NCI-H526 (cell line): ENCODE results near the gene SDK2.
A peak's percentile ranks its signal among the peaks of the same experiment; 100 is the strongest.

ENCODE experiments used
- DNase-seq, 2 experiments: peaks; one replicate each; lab custom pipeline; 2025; lab: John Stamatoyannopoulos, UW

SDK2 gene

DNA sequence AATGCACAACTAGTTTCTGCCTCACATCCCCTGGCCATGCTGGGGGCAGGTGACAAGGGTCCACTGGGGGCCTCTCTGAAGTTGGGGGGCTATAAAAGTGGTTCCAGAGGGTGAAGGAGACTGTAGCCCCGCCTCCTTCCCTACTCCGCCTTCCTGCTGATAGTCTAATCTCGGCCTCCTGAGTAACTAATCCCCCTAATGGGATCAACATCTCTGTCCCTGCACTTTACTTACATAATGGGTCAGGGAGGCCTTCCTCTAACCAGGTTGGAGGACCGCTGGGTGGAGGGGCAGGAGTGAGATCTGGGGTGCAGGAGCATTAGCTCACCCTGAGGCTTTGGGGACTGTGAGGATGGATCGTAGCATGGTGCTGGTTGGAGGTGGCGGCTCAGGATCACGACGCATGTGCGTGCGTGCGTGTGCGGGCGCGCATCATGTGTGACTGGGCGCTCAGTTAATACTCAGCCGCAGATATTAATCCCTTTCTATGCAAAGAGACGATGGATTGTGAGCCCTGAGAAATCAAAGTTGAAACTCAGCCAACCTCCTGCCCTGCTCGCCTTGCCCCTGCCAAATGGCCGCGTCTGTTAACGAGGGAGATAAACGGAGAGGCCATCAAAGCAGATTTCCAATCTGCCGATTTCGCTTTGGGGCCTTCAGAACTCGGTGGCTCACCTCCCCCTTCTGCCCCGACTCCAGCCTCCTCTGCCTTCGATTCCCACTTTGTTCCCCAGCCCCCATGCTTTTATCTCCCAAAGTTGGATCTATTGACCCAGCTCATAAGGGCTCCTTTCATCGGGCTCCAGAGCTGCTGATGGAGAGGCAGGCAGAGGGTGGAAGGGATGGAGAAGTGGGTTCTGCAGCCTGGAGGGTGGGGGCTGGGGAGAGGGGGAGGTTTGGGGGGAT is 107.3 kb downstream of the SDK2 start:
- DNase-seq: no peak

DNA sequence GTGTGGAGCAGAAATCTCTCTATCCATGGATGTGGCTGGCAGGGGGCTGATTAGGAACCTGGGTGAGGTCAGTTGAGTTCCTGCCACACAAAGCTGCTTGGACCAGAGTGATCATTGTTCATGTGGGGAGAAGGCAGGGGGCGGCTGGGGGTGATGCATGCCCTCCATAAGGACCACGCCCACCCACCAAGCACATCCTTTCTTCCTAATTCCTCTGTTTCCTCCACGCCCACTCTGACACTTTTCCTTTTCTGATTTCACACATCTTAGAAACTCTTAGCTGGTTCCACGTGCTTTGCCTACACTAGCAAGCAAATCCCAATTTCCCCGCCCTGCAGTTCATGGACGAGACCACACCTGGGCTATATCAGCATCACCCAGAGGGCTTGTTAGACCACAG is 108.5 kb downstream of the SDK2 start:
- no peak for DNase-seq

DNA sequence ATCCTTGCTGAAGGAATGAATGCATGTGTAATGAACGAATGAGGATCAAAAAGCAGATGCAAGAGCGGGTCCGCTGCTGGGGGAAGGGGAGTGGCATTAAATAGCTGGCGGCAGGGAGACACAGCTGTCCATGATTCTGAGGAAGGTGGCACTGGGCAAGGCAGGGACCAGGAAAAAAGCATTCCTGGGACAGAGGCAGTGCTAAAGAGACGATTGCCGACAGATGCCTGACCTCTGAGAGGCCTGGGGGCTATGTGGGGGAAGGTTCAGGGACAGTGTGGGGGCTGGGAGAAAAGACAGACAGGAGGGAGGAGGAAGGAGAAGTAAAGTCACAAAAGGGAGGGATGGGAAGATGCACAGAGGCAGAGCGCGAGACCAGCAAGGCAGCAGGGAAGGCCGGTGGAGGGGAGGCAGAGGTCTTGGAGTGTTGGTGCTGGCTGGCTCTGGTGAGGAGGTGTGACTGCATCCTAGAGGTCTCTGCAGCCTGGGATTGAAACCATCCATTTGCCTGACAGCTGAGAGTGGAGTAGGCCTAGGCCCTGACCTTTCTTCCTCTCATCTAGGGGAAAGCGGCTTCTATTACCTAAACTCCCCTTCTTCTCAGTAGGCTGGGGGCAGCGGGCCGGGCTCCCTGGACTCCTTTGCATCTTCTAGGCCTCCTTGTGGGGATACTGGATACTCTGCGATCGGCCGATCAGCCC is 109.9 kb downstream of the SDK2 start:
- no peak for DNase-seq

GRCh38 chr17:73533781-73534180 is 110.5 kb downstream of the SDK2 start:
- DNase-seq: no peak

- no peak for DNase-seq
Measured at GRCh38 chr17:73533127-73533526, 111.1 kb downstream of the SDK2 start.

- no peak for DNase-seq
Measured at GRCh38 chr17:73532421-73532901, 111.8 kb downstream of the SDK2 start.

- DNase-seq: no peak
Measured at GRCh38 chr17:73531158-73531557, 113.1 kb downstream of the SDK2 start.

GRCh38 chr17:73528679-73529078 is 115.6 kb downstream of the SDK2 start:
- no peak for DNase-seq

DNA sequence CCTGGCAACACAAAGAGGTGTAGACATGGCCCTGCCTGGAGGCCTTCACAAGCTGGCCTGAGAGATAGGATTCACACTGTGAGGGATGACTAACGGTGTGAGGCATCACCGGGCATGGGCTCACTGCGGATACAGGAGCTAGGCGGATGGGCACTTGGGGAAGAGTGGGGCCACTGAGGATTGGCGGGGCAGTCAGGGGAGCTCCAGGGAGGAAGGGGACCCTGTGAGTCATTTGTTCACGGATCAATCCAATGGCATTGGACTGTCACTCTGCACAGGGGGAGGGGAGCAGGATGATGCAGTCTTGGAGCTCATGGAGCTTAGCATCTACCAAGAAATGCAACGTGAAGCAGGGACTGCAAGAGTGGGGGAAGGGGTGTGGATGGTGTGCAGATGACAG is 117.3 kb downstream of the SDK2 start:
- no peak for DNase-seq

DNA sequence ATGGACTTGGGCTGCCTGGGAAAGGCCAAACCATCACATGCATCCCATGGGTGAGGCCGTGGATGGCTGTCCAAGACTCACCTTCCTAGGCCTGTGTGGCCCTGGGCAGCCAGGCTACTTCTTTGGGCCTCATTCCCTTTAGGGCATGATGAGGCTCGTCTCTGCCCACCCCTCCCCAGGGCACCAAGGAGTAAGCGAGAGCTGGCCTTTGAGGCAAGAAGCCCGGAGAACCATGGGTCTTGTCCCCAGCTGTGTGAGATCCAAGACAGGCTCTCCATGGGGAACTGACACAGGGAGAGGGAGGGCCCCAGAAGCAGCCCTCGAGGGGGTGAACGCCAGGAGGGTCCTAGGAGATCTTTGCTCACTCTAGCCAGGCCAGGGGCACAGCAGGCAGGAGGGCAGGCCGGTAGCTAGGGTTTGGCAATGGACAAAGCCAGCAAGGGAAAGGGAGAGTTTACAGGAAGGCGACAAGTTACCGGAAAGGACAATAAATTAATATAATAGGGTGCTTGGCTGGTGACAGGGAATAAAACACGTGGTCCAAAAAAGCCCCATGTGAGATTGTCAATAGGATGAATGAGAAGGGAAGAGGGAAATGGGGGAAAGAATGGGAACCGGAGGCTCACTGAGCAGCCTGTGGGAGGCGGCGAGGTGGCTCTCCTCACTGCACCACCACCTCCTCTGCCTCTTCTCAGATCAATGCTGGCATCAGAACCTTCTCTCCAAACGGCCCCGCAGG is 119.1 kb downstream of the SDK2 start:
- no peak for DNase-seq

DNA sequence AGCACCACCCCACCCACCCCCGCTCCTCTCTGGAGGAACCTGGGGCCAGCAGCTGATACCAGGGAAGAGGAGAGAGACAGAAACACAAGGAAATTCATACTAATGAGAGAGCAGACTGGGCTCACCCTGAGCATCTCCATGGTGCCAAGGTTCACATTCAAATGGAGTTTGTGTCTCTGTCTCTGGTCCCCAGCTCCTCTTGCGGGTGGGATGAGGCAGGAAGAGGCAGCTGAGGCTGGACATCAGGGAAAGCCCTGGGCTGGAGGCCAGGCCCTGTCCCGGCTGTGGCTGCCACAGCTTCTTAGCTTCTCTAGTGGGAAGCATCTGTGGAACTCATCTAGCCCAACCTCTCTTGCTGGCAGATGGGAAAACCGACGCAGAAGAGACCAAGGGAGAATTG is 121.5 kb downstream of the SDK2 start:
- DNase-seq: no peak

DNA sequence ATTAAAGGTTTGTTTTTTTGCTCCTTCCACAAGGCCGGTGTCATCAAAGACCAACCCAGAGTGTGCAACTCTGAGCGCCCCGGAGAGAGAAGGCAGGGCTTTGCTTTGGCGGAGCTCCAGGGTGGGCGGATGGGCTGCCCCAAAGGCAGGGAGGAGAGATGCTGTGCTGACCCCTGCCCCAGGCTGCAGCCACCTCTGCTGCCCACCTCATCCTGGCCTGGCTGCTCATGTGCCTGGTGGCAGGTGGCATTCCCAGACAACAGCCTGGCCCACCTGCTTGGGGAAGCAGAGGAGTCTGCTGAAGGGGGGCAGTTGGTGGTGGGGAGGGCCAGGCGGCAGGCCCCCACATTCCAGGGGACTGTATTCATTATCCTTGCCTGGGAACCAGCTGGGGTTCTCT is 122.1 kb downstream of the SDK2 start:
- no peak for DNase-seq

GRCh38 chr17:73521376-73521775 is 122.9 kb downstream of the SDK2 start:
- no peak for DNase-seq

DNA sequence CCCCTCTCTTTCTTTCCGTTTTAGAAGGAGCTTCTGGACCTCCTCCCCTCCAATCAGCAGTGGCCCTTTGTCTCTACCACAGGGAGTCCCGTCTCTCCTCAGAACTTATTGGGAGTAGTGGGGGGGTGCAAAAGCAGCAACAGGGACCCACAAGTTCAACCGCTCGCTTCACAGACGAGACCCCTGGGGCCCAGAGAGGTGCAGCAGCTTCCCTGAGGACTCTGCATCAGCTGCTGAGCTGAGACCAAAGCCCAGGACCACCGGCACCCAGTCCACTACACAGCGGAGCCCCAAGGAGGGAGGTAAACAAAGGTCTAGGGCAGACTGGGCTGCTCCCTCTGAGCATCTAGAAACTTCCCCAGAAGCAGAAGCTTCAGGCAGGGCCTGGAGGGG is 123.9 kb downstream of the SDK2 start:
- DNase-seq: no peak

DNA sequence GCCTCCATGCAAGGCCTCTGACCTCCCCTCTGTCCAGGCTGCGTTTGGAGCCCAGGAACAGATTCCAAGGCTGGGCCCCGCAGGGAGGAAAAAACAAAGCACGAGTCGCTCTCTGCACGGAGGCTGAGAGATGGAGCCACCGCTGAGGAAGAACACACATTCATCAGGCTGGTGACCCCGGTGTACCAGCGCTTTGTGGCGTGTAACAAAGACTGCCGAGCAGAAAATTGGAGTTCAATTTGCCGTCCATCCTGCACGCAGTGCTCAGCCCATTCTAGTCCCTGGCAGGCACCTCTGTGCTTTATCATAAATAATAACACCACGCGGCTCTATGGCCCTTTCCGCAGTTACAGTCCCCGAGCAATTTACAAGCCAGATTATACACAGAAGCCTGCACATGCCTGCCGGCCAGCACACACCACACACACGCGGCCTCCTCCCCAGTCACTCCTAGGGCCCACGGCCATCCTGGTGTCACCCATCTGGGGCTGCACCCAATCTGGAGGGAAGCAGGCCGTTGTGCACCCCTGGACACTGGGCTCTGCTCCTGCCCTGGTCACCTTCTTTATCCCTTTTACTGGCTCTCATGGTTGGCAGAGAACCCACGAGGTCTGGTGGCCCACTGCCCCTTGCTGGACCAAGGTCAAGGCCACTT is 124.4 kb downstream of the SDK2 start:
- no peak for DNase-seq

- no peak for DNase-seq
Measured at GRCh38 chr17:73519011-73519410, 125.2 kb downstream of the SDK2 start.

- peak; percentile 20 to 59 for DNase-seq
Measured at GRCh38 chr17:73516431-73516830, 127.8 kb downstream of the SDK2 start.

- DNase-seq: no peak
Measured at GRCh38 chr17:73514146-73514863, 129.9 kb downstream of the SDK2 start.

DNA sequence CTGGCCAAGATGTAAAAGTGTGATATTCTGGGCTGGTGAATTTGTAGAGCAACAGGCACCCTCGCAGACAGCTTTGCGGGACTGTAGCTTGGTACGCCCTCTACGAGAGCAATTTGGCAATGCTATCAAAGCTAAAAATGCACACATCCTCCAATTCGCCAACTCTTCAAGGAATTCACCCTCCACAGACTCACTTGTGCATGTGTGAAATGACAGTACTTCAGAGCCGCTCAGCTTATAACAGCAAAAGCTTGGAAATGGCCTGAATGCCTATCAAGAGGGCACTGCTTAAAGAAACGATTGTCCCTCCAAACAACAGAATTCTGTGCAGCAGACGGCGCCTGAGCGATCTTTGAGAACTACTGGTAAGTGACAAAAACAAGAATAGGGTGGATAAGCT is 130.8 kb downstream of the SDK2 start:
- DNase-seq: no peak

DNA sequence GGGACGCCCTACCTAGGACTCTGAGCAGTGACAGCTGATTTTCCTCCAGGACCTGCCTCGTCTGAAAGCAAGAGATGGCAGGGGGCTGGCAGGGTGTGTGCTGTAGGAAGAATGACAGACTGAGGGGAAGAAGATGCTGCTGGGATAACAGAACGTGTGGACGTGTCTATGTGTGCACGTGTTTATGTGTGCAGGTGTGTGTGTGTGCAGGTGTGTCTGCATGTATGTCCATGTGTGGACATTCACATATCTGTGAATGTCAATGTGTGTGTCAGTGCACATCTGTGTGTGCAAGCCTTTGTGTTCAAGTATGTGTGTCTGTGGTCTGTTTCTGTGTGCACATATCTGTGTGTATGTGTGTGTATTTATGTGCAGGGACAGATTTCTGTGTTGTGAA is 132.5 kb downstream of the SDK2 start:
- no peak for DNase-seq

DNA sequence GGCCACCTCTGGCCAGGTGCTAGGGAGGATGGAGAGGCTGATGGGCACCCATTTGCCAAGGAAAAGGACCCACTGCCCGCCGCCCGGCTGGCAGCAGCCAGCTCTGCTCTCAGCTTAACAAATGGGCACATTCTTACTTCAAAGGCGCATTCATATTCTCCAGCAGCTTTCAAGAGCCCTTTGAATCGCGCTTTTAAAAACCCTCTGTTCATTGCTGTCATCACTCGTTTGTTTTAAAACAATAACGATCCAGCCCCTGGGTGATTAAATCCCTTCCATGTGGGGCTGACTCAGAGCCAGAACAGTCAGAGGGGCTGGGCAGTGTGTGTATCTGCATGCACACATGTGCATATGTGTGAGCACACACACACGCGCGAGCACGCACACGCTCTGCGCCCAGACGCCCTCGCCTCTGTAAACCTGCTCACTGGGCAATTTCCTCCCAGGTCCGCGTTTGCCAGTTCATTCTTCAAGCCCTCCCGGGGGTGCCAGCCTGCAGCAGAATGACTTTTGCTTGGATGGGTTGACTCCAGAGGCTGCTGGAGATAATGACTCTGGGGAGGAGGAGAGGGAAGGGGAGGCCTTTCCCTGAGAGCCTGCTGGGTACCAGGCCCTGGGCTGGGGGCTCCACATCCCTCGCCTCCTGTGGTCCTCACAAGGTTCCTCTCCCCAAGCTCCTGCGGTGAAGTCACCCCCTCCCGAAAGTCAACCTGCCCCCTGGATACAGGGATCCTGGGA is 133.1 kb downstream of the SDK2 start:
- no peak for DNase-seq
